HG03354 (cell line): ENCODE results near the gene USP44.

Experiments
- ATAC-seq: cut with Tn5 transposase; IDR thresholded peaks from one replicate; pipeline ENCODE4 v1.9.1; 2021; ENCODE audit warnings: mild to moderate bottlenecking; ENCODE audit not compliant: unreplicated experiment, poor library complexity, severe bottlenecking

USP44 gene

GRCh38 chr12:95548539-95549391, 2.5 kb downstream of the USP44 start:
- no peak for ATAC-seq

GRCh38 chr12:95548056-95548538, 3.2 kb downstream of the USP44 start:
- ATAC-seq: no peak

- ATAC-seq: no peak
Measured at GRCh38 chr12:95547522-95548055, 3.7 kb downstream of the USP44 start.

GRCh38 chr12:95546491-95546813, 4.8 kb downstream of the USP44 start:
- no peak for ATAC-seq

- no peak for ATAC-seq
Measured at GRCh38 chr12:95545731-95546490, 5.4 kb downstream of the USP44 start.

- no peak for ATAC-seq
Measured at GRCh38 chr12:95545303-95545702, 6.0 kb downstream of the USP44 start.

GRCh38 chr12:95544756-95545155, 6.5 kb downstream of the USP44 start:
- no peak for ATAC-seq

GRCh38 chr12:95543305-95543704, 8.0 kb downstream of the USP44 start:
- ATAC-seq: no peak

- ATAC-seq: no peak
Measured at GRCh38 chr12:95541436-95541835, 9.8 kb downstream of the USP44 start.

GRCh38 chr12:95538656-95539055, 12.6 kb downstream of the USP44 start:
- no peak for ATAC-seq

- no peak for ATAC-seq
Measured at GRCh38 chr12:95538006-95538405, 13.3 kb downstream of the USP44 start.

- ATAC-seq: no peak
Measured at GRCh38 chr12:95533985-95534384, 17.3 kb downstream of the USP44 start.

GRCh38 chr12:95532851-95533250, 18.4 kb downstream of the USP44 start:
- ATAC-seq: no peak

GRCh38 chr12:95529693-95530225, 21.5 kb downstream of the USP44 start:
- no peak for ATAC-seq

GRCh38 chr12:95528431-95528830, 22.8 kb downstream of the USP44 start:
- no peak for ATAC-seq

- ATAC-seq: no peak
Measured at GRCh38 chr12:95522692-95523091, 28.6 kb downstream of the USP44 start.

GRCh38 chr12:95520816-95521215, 30.5 kb downstream of the USP44 start:
- no peak for ATAC-seq

- no peak for ATAC-seq
Measured at GRCh38 chr12:95518944-95519343, 32.3 kb downstream of the USP44 start.

- ATAC-seq: no peak
Measured at GRCh38 chr12:95517246-95517645, 34.0 kb downstream of the USP44 start.

- ATAC-seq: no peak
Measured at GRCh38 chr12:95516757-95517156, 34.5 kb downstream of the USP44 start.

GRCh38 chr12:95515197-95515596, 36.1 kb downstream of the USP44 start:
- no peak for ATAC-seq
